H1 (cell line): ENCODE results near the gene AP1G2.

Experiments used
- ATF3 ChIP-seq: IDR thresholded peaks from 2 replicates; pipeline ENCODE4 v1.6.1; 2011; ENCODE audit warnings: low read depth, mild to moderate bottlenecking, low read length; ENCODE audit not compliant: insufficient read depth
- BCL11A ChIP-seq, 2 experiments: IDR thresholded peaks; one replicate each; pipeline ENCODE4 v1.6.1; 2011; ENCODE audit warnings: low read depth in 2 of 2, low read length in 2 of 2, mild to moderate bottlenecking in 2 of 2
- EGR1 ChIP-seq: IDR thresholded peaks from 2 replicates; pipeline ENCODE4 v1.6.1; 2011; ENCODE audit warnings: low read depth, low read length, borderline replicate concordance

- TF ChIP-seq EGR1 (no peak), ATF3 (no peak), BCL11A (IDR thresholded peaks at IDR 0.05; ENCODE audit: low read depth in 2 of 2, low read length in 2 of 2) (no peak)
These were observed 1.2 kb upstream of the AP1G2 start for GRCh38 chr14:23568600-23569331.
